HUES64 (cell line): ENCODE data around the gene PCBD2.
"Not testable (repeated sequence)": the region's sequence is repeated elsewhere in the genome, so short reads cannot be mapped to it uniquely, and the experiment has no call there.

Experiments used
- H3K27ac ChIP-seq: 2 replicates; pipeline ENCODE4 v1.7.0; 2013; ENCODE audit warnings: low read depth, low read length, inconsistent platforms
- H3K27me3 ChIP-seq: 2 replicates; pipeline ENCODE4 v1.6.1; 2013; ENCODE audit warnings: mild to moderate bottlenecking, low read length; ENCODE audit not compliant: insufficient read depth
- H3K36me3 ChIP-seq: 2 replicates; pipeline ENCODE4 v1.6.1; 2013; ENCODE audit warnings: mild to moderate bottlenecking, low read length; ENCODE audit not compliant: insufficient read depth
- H3K4me1 ChIP-seq: 2 replicates; pipeline ENCODE4 v1.6.1; 2013; ENCODE audit warnings: mild to moderate bottlenecking, low read length, moderate library complexity; ENCODE audit not compliant: insufficient read depth
- H3K4me3 ChIP-seq: 2 replicates; pipeline ENCODE4 v1.5.1; 2013; ENCODE audit warnings: mild to moderate bottlenecking, low read length, moderate library complexity
- H3K9ac ChIP-seq: 2 replicates; pipeline ENCODE4 v1.6.1; 2013; ENCODE audit warnings: mild to moderate bottlenecking, low read depth, low read length
- H3K9me3 ChIP-seq: 2 replicates; pipeline ENCODE4 v1.6.1; 2013; ENCODE audit warnings: low read depth, low read length; ENCODE audit not compliant: insufficient read depth
- WGBS: fragments of 150-250, 120-280 bp; methylation state at CpG from one replicate; pipeline ENCODE4 v1.1.7; 2013; ENCODE audit warnings: missing lambda C conversion rate; 5-methylcytosine and 5-hydroxymethylcytosine counted together

PCBD2 gene

GRCh38 chr5:134990183-134990582, 85.3 kb downstream of the PCBD2 start:
- not testable (repeated sequence) for H3K27me3 ChIP-seq, H3K9me3 ChIP-seq, H3K27ac ChIP-seq, H3K9ac ChIP-seq, H3K36me3 ChIP-seq, H3K4me3 ChIP-seq
- 16% methylated on average over 5 of the region's 5 CpGs for WGBS
- peaks cover 19% of the 10 kb centered on the region for H3K4me1 ChIP-seq

- Histone ChIP-seq H3K4me3 (no peak overlapping the region), H3K9ac (no peak overlapping the region), H3K27ac (no peak overlapping the region), H3K4me1 (peaks cover 19% of the 10 kb centered on the region), H3K27me3 (no peaks in the 10 kb centered on the region), H3K9me3 (no peaks in the 10 kb centered on the region), H3K36me3 (no peaks in the 10 kb centered on the region)
- 96% methylated on average over 5 of the region's 5 CpGs for WGBS
Observed at GRCh38 chr5:134992148-134992547, 87.2 kb downstream of the PCBD2 start.

GRCh38 chr5:134993161-134993560, 88.2 kb downstream of the PCBD2 start:
- Histone ChIP-seq H3K27me3 (no peaks in the 10 kb centered on the region), H3K27ac (no peak overlapping the region), H3K4me1 (peaks cover 19% of the 10 kb centered on the region), H3K9me3 (no peaks in the 10 kb centered on the region), H3K36me3 (no peaks in the 10 kb centered on the region), H3K4me3 (no peak overlapping the region), H3K9ac (no peak overlapping the region)
- WGBS, result 93% methylated on average over 1 of the region's 2 CpGs

- H3K27me3 ChIP-seq, result no peaks in the 10 kb centered on the region
- no peak overlapping the region for H3K27ac ChIP-seq
- 85% methylated on average over 2 of the region's 2 CpGs for WGBS
- no peaks in the 10 kb centered on the region for H3K36me3 ChIP-seq
- H3K4me3 ChIP-seq, result no peak overlapping the region
- H3K9me3 ChIP-seq, result no peaks in the 10 kb centered on the region
- H3K4me1 ChIP-seq, result peaks cover 12% of the 10 kb centered on the region
- H3K9ac ChIP-seq, result no peak overlapping the region
Observed at GRCh38 chr5:134994560-134995156, 89.7 kb downstream of the PCBD2 start.

GRCh38 chr5:134995850-134996402, 91.0 kb downstream of the PCBD2 start:
- Histone ChIP-seq H3K4me3 (no peak overlapping the region), H3K9me3 (no peaks in the 10 kb centered on the region), H3K36me3 (no peaks in the 10 kb centered on the region), H3K27ac (no peak overlapping the region), H3K27me3 (no peaks in the 10 kb centered on the region), H3K4me1 (no peaks in the 10 kb centered on the region), H3K9ac (no peak overlapping the region)
- 91% methylated on average over 8 of the region's 8 CpGs for WGBS

- Histone ChIP-seq H3K4me3 (no peak overlapping the region), H3K36me3 (no peaks in the 10 kb centered on the region), H3K9ac (no peak overlapping the region), H3K27me3 (no peaks in the 10 kb centered on the region), H3K27ac (no peak overlapping the region), H3K4me1 (no peaks in the 10 kb centered on the region), H3K9me3 (no peaks in the 10 kb centered on the region)
- 85% methylated on average over 11 of the region's 11 CpGs for WGBS
Observed at GRCh38 chr5:134997015-134997414, 92.1 kb downstream of the PCBD2 start.

- H3K4me3 ChIP-seq, H3K9ac ChIP-seq, H3K36me3 ChIP-seq, H3K9me3 ChIP-seq, H3K27me3 ChIP-seq, H3K4me1 ChIP-seq, H3K27ac ChIP-seq: not testable (repeated sequence)
- WGBS, result 98% methylated on average over 5 of the region's 5 CpGs
Observed at GRCh38 chr5:134998068-134998467, 93.1 kb downstream of the PCBD2 start.

GRCh38 chr5:135004376-135004775, 99.4 kb downstream of the PCBD2 start:
- H3K9ac ChIP-seq, result no peak overlapping the region
- 87% methylated on average over 3 of the region's 3 CpGs for WGBS
- no peak overlapping the region for H3K4me3 ChIP-seq
- no peaks in the 10 kb centered on the region for H3K36me3 ChIP-seq
- H3K27me3 ChIP-seq, result no peaks in the 10 kb centered on the region
- no peak overlapping the region for H3K27ac ChIP-seq
- no peaks in the 10 kb centered on the region for H3K4me1 ChIP-seq
- H3K9me3 ChIP-seq, result no peaks in the 10 kb centered on the region

- no peak overlapping the region for H3K4me3 ChIP-seq
- no peaks in the 10 kb centered on the region for H3K9me3 ChIP-seq
- H3K4me1 ChIP-seq, result no peaks in the 10 kb centered on the region
- H3K9ac ChIP-seq, result no peak overlapping the region
- 92% methylated on average over 3 of the region's 3 CpGs for WGBS
- no peak overlapping the region for H3K27ac ChIP-seq
- no peaks in the 10 kb centered on the region for H3K36me3 ChIP-seq
- no peaks in the 10 kb centered on the region for H3K27me3 ChIP-seq
Observed at GRCh38 chr5:135005076-135005475, 100.1 kb downstream of the PCBD2 start.

- Histone ChIP-seq H3K27ac (no peak overlapping the region), H3K4me3 (no peak overlapping the region), H3K9me3 (no peaks in the 10 kb centered on the region), H3K27me3 (no peaks in the 10 kb centered on the region), H3K4me1 (no peaks in the 10 kb centered on the region), H3K36me3 (no peaks in the 10 kb centered on the region), H3K9ac (no peak overlapping the region)
- 93% methylated on average over 9 of the region's 9 CpGs for WGBS
Observed at GRCh38 chr5:135007305-135007704, 102.4 kb downstream of the PCBD2 start.

- Histone ChIP-seq H3K9ac (no peak overlapping the region), H3K27me3 (no peaks in the 10 kb centered on the region), H3K4me1 (no peaks in the 10 kb centered on the region), H3K36me3 (no peaks in the 10 kb centered on the region), H3K4me3 (no peak overlapping the region), H3K9me3 (no peaks in the 10 kb centered on the region), H3K27ac (no peak overlapping the region)
- 85% methylated on average over 11 of the region's 11 CpGs for WGBS
Observed at GRCh38 chr5:135007749-135008363, 102.9 kb downstream of the PCBD2 start.
